Caco-2 (cell line): ENCODE data around the gene RBP5. TPM values are rescaled to one million over a fixed set of nuclear protein-coding genes. Genes with fewer than 3 reads are reported as not detected.

ENCODE experiments used
- BruUV-seq: library from RNA; stranded (reverse); fragments of 400-500 nt; replicated peaks from 2 replicates; lab custom pipeline; 2021; lab: Mats Ljungman, UMichigan
- CTCF ChIA-PET: fragments of 300-600 bp; sonication (Branson Sonifier 250); formaldehyde crosslinking; loops from one replicate; lab custom pipeline; 2022; ENCODE audit warnings: antibody characterized with exemption; lab: Charles Lee
- POLR2A ChIA-PET: fragments of 300-600 bp; sonication (Branson Sonifier 250); formaldehyde crosslinking; loops from one replicate; lab custom pipeline; 2022; ENCODE audit warnings: antibody characterized with exemption; lab: Charles Lee
- DNase-seq, 2 experiments: peaks; one replicate each; pipeline versions ENCODE4 v3.0.0 to v3.0.0-alpha.2; 2020 to 2022
- H3K27me3 ChIP-seq: replicated peaks from 2 replicates; pipeline ENCODE4 v1.6.0; 2011; ENCODE audit warnings: low read length; ENCODE audit not compliant: control insufficient read depth, insufficient read depth
- H3K36me3 ChIP-seq: 2 replicates; pipeline ENCODE4 v1.5.1; 2011; ENCODE audit warnings: low read length; ENCODE audit not compliant: control insufficient read depth, insufficient read depth
- H3K4me1 ChIP-seq: fragments of 250-450 bp; sonication (Bioruptor Pico); 2 replicates; pipeline ENCODE4 v1.5.1; 2020; ENCODE audit warnings: mild to moderate bottlenecking
- H3K4me3 ChIP-seq: 2 replicates; pipeline ENCODE4 v1.5.1; 2011; ENCODE audit warnings: low read depth, mild to moderate bottlenecking, control low read depth, low read length
- H3K9me3 ChIP-seq: fragments of 250-450 bp; sonication (Bioruptor Pico); 2 replicates; pipeline ENCODE4 v1.5.1; 2020; ENCODE audit warnings: mild to moderate bottlenecking, moderate library complexity
- H3K27ac Mint-ChIP-seq: one replicate; pipeline ENCODE4 v1.8.0; 2022; ENCODE audit warnings: mixed read lengths; ENCODE audit not compliant: unreplicated experiment
- H3K27me3 Mint-ChIP-seq: one replicate; pipeline ENCODE4 v1.8.0; 2022; ENCODE audit warnings: mixed read lengths; ENCODE audit not compliant: insufficient read depth, unreplicated experiment
- H3K36me3 Mint-ChIP-seq: one replicate; pipeline ENCODE4 v1.8.0; 2022; ENCODE audit warnings: mild to moderate bottlenecking, mixed read lengths; ENCODE audit not compliant: insufficient read depth, unreplicated experiment
- H3K4me1 Mint-ChIP-seq: one replicate; pipeline ENCODE4 v1.8.0; 2022; ENCODE audit warnings: low read depth, mixed read lengths; ENCODE audit not compliant: unreplicated experiment
- H3K4me3 Mint-ChIP-seq: one replicate; pipeline ENCODE4 v1.8.0; 2022; ENCODE audit warnings: mild to moderate bottlenecking, moderate library complexity, mixed read lengths; ENCODE audit not compliant: unreplicated experiment
- H3K9me3 Mint-ChIP-seq: one replicate; pipeline ENCODE4 v1.8.0; 2022; ENCODE audit warnings: mixed read lengths; ENCODE audit not compliant: unreplicated experiment
- CTCF ChIP-seq, 2 experiments: fragments of 200-600 bp in 1 of 2; IDR thresholded peaks; 1 replicate in 1 of 2; 2 replicates in 1 of 2; pipeline versions ENCODE4 v1.5.1 to v1.8.0; 2011 to 2022; ENCODE audit warnings: antibody characterized with exemption in 1 of 2, control low read depth in 1 of 2, inconsistent platforms in 1 of 2, low read depth in 1 of 2, low read length in 1 of 2, mild to moderate bottlenecking in 1 of 2, moderate library complexity in 1 of 2; ENCODE audit not compliant: insufficient read depth in 1 of 2, severe bottlenecking in 1 of 2, unreplicated experiment in 1 of 2
- intact Hi-C: fragments of 100-400 bp; cut with micrococcal nuclease; formaldehyde crosslinking; loops from one replicate; pipeline ENCODE4 v1.10.0; 2022; ENCODE audit not compliant: unreplicated experiment
- total RNA-seq: library from RNA; stranded (reverse); gene quantifications from 2 replicates; pipeline ENCODE4 v1.2.3, GENCODE V29; 2022

RBP5 gene
- total RNA-seq, 1 experiment from 2014 or later, result 1.8 TPM

- intact Hi-C loops, result no loop called here
- Histone ChIP-seq H3K4me1 (peaks cover 5% of the 10 kb centered on the region; the same call in 1 of the 2 replicates), H3K9me3 (no peaks in the 10 kb centered on the region), H3K4me3 (no peak overlapping the region), H3K36me3 (no peaks in the 10 kb centered on the region), H3K27me3 (no peaks in the 10 kb centered on the region)
- Mint-ChIP-seq H3K36me3 (peaks cover 5% of the 10 kb centered on the region), H3K4me3 (no peak overlapping the region), H3K9me3 (no peaks in the 10 kb centered on the region), H3K4me1 (no peaks in the 10 kb centered on the region), H3K27me3 (no peaks in the 10 kb centered on the region), H3K27ac (no peak overlapping the region)
- peak in 1 of 2 experiments; percentile 31 for DNase-seq
- no peak for TF ChIP-seq CTCF (IDR thresholded peaks at IDR 0.05; ENCODE audit: insufficient read depth in 1 of 2, low read depth in 1 of 2, low read length in 1 of 2, severe bottlenecking in 1 of 2, unreplicated experiment in 1 of 2)
- BruUV-seq, result no TSS peak
- ChIA-PET POLR2A (interaction anchor here (1.7 kb wide), 1 partner anchor 145 kb away, joined by 4 read pairs; the partner anchor contains the start of gene C12orf57), CTCF (interaction anchor here (0.6 to 2.1 kb wide), 4 partner anchors 19 to 143 kb away, joined by 3 to 4 read pairs (median 3); partner anchors contain the start of gene C1S)
Observed at GRCh38 chr12:7089196-7089871, 39.4 kb downstream of the RBP5 start.

- Mint-ChIP-seq H3K36me3 (peaks cover 4% of the 10 kb centered on the region), H3K27ac (no peak overlapping the region), H3K9me3 (peaks cover 12% of the 10 kb centered on the region), H3K27me3 (no peaks in the 10 kb centered on the region), H3K4me3 (no peak overlapping the region), H3K4me1 (peaks cover 7% of the 10 kb centered on the region)
- H3K36me3 ChIP-seq, result no peaks in the 10 kb centered on the region
- ChIA-PET CTCF (no interaction called here), POLR2A (no interaction called here)
- no TSS peak for BruUV-seq
- TF ChIP-seq CTCF (IDR thresholded peaks at IDR 0.05; ENCODE audit: insufficient read depth in 1 of 2, low read depth in 1 of 2, low read length in 1 of 2, severe bottlenecking in 1 of 2, unreplicated experiment in 1 of 2), result no peak
- no peak overlapping the region for H3K4me3 ChIP-seq
- peaks cover 21% of the 10 kb centered on the region for H3K4me1 ChIP-seq
- no peak for DNase-seq
- intact Hi-C loops, result no loop called here
- no peaks in the 10 kb centered on the region for H3K9me3 ChIP-seq
- H3K27me3 ChIP-seq, result no peaks in the 10 kb centered on the region
Observed at GRCh38 chr12:7083125-7083524, 45.6 kb downstream of the RBP5 start.

- no TSS peak for BruUV-seq
- intact Hi-C loops, result no loop called here
- Mint-ChIP-seq H3K4me1 (peaks cover 7% of the 10 kb centered on the region), H3K27ac (no peak overlapping the region), H3K36me3 (peaks cover 4% of the 10 kb centered on the region), H3K9me3 (peaks cover 12% of the 10 kb centered on the region), H3K27me3 (no peaks in the 10 kb centered on the region), H3K4me3 (no peak overlapping the region)
- H3K36me3 ChIP-seq, result no peaks in the 10 kb centered on the region
- H3K4me3 ChIP-seq, result no peak overlapping the region
- no peak for TF ChIP-seq CTCF (IDR thresholded peaks at IDR 0.05; ENCODE audit: insufficient read depth in 1 of 2, low read depth in 1 of 2, low read length in 1 of 2, severe bottlenecking in 1 of 2, unreplicated experiment in 1 of 2)
- ChIA-PET CTCF (interaction anchor here (2.3 kb wide), 1 partner anchor 27 kb away, joined by 9 read pairs; no protein-coding TSS in a partner anchor), POLR2A (no interaction called here)
- DNase-seq, result no peak
- H3K27me3 ChIP-seq, result no peaks in the 10 kb centered on the region
- H3K9me3 ChIP-seq, result no peaks in the 10 kb centered on the region
- peaks cover 21% of the 10 kb centered on the region for H3K4me1 ChIP-seq
Observed at GRCh38 chr12:7081037-7081436, 47.7 kb downstream of the RBP5 start.
